ENCODE measurements around the gene BAIAP2L2.

GRCh38 chr22:38080850-38081635 lies 29.4 kb downstream of the BAIAP2L2 start:
- TF ChIP-seq CTCF (IDR thresholded peaks at IDR 0.05; ENCODE audit: low read depth, low read length): no peak
- TF ChIP-seq POLR2A (IDR thresholded peaks at IDR 0.05; ENCODE audit: extremely low read depth, insufficient read length): no peak
- TF ChIP-seq MAX (IDR thresholded peaks at IDR 0.05; ENCODE audit: low read depth, low read length): no peak
- no peak for TF ChIP-seq MYC (IDR thresholded peaks at IDR 0.05; ENCODE audit: low read depth, low read length)

All from NB4 (cell line).